Measurements from ENCODE around the gene TBC1D13. TPM values are rescaled to one million over a fixed set of nuclear protein-coding genes. Genes with fewer than 3 reads are reported as not detected.
A peak's percentile ranks its signal among the peaks of the same experiment; 100 is the strongest.

TBC1D13 gene
- total RNA-seq, 1 experiment from 2014 or later: 21.6 TPM

GRCh38 chr9:128808543-128808942 is 21.5 kb downstream of the TBC1D13 start:
- Mint-ChIP-seq H3K36me3 (peaks cover 12% of the 10 kb centered on the region), H3K9me3 (no peaks in the 10 kb centered on the region), H3K27ac (no peak overlapping the region), H3K27me3 (ENCODE audit: low read depth) (no peaks in the 10 kb centered on the region), H3K4me3 (no peak overlapping the region), H3K4me1 (no peaks in the 10 kb centered on the region; the same call in 1 of the 2 replicates)
- no peak for ATAC-seq
- TF ChIP-seq ZNF263 (CRISPR knock-in tag; IDR thresholded peaks at IDR 0.05; ENCODE audit: low read depth): 0 out of 2 replicates have a peak, but pooled peaks have one; percentile 14
- TF ChIP-seq HMGXB4 (CRISPR knock-in tag; IDR thresholded peaks at IDR 0.05): no peak
- no peak for TF ChIP-seq ATF3 (CRISPR knock-in tag; conservative IDR thresholded peaks at IDR 0.05)
- ChIA-PET CTCF (interaction anchor here (0.9 to 2.3 kb wide), 2 partner anchors 10 to 135 kb away, joined by 3 to 11 read pairs; partner anchors contain the start of gene ENDOG), POLR2A (no interaction called here)
- no peak for DNase-seq (ENCODE audit: low spot score)

- H3K36me3 Mint-ChIP-seq: peaks cover 8% of the 10 kb centered on the region
- CTCF ChIA-PET: interaction anchor here (0.9 to 2.3 kb wide), 6 partner anchors 9 to 136 kb away, joined by 3 to 13 read pairs (median 8); partner anchors contain the start of gene ENDOG
- DNase-seq (ENCODE audit: low spot score) (no peak), ATAC-seq (no peak)
- TF ChIP-seq CDX4 (CRISPR knock-in tag; IDR thresholded peaks at IDR 0.05; ENCODE audit: borderline replicate concordance) (no peak), CTCF (IDR thresholded peaks at IDR 0.05) (no peak), ATF3 (CRISPR knock-in tag; conservative IDR thresholded peaks at IDR 0.05) (no peak), SMAD3 (CRISPR knock-in tag; IDR thresholded peaks at IDR 0.05; ENCODE audit: borderline replicate concordance) (no peak)
- no peak overlapping the region for H3K4me3 Mint-ChIP-seq
- no peaks in the 10 kb centered on the region; the same call in 1 of the 2 replicates for H3K4me1 Mint-ChIP-seq
- H3K27me3 Mint-ChIP-seq (ENCODE audit: low read depth): no peaks in the 10 kb centered on the region
- no peaks in the 10 kb centered on the region for H3K9me3 Mint-ChIP-seq
- POLR2A ChIA-PET: no interaction called here
- H3K27ac Mint-ChIP-seq: no peak overlapping the region
These were observed 22.1 kb downstream of the TBC1D13 start for GRCh38 chr9:128809036-128809599.

GRCh38 chr9:128809831-128810230 is 22.8 kb downstream of the TBC1D13 start:
- TF ChIP-seq ARID4B (CRISPR knock-in tag; IDR thresholded peaks at IDR 0.05; ENCODE audit: borderline replicate concordance) (no peak), ESRRA (CRISPR knock-in tag; IDR thresholded peaks at IDR 0.05; ENCODE audit: borderline replicate concordance) (peak; percentile 40; the same call in 1 of the 2 replicates), STAT6 (CRISPR knock-in tag; conservative IDR thresholded peaks at IDR 0.05; ENCODE audit: low read depth) (no peak), ZNF532 (CRISPR knock-in tag; IDR thresholded peaks at IDR 0.05; ENCODE audit: borderline replicate concordance) (no peak), FOXJ3 (CRISPR knock-in tag; IDR thresholded peaks at IDR 0.05; ENCODE audit: borderline replicate concordance) (no peak)
- Mint-ChIP-seq H3K4me3 (no peak overlapping the region), H3K4me1 (no peaks in the 10 kb centered on the region; the same call in 1 of the 2 replicates), H3K27me3 (ENCODE audit: low read depth) (no peaks in the 10 kb centered on the region), H3K9me3 (no peaks in the 10 kb centered on the region), H3K27ac (peak overlapping the region; percentile 61), H3K36me3 (peaks cover 7% of the 10 kb centered on the region)
- DNase-seq (ENCODE audit: low spot score) (no peak), ATAC-seq (peak; percentile 63)
- POLR2A ChIA-PET: interaction anchor here (1.0 kb wide), 1 partner anchor 8 kb away, joined by 5 read pairs; the partner anchor contains the start of gene ENDOG
- CTCF ChIA-PET: interaction anchor here (0.6 to 2.0 kb wide), 5 partner anchors 9 to 218 kb away, joined by 4 to 13 read pairs (median 8); partner anchors contain the start of genes ENDOG and SH3GLB2

Measured in WTC11 (cell line).